Stimulated activated CD8-positive, alpha-beta memory T cell treated with anti-CD3 and anti-CD28 coated beads, Interleukin-4, amount 100 ng/mL, for 24 hours (primary cell): Measurements from ENCODE around the gene SLC6A1.

Source experiments
- DNase-seq: peaks from one replicate; pipeline ENCODE4 v3.0.0-alpha.2; 2020; ENCODE audit warnings: low read depth

SLC6A1 gene

GRCh38 chr3:10992017-10992942, at the start of gene SLC6A1:
TSS of gene SLC6A1 (plus strand) at chr3:10992748. CDS start at chr3:11017212, 24,464 bp downstream.
- DNase-seq, result no peak

- DNase-seq, result no peak
Observed at GRCh38 chr3:10944866-10945265, 47.7 kb upstream of the SLC6A1 start.

- DNase-seq, result peak; percentile 34
Observed at GRCh38 chr3:10945683-10946287, 46.8 kb upstream of the SLC6A1 start.

GRCh38 chr3:10946526-10946925, 46.0 kb upstream of the SLC6A1 start:
- no peak for DNase-seq

- DNase-seq, result no peak
Observed at GRCh38 chr3:10948326-10948725, 44.2 kb upstream of the SLC6A1 start.

- no peak for DNase-seq
Observed at GRCh38 chr3:10949197-10949596, 43.4 kb upstream of the SLC6A1 start.

GRCh38 chr3:10950476-10951294, 41.9 kb upstream of the SLC6A1 start:
- no peak for DNase-seq

- no peak for DNase-seq
Observed at GRCh38 chr3:10951295-10951926, 41.1 kb upstream of the SLC6A1 start.

GRCh38 chr3:10952525-10952924, 40.0 kb upstream of the SLC6A1 start:
- DNase-seq, result no peak

GRCh38 chr3:10954740-10955139, 37.8 kb upstream of the SLC6A1 start:
- DNase-seq, result no peak

GRCh38 chr3:10955711-10956453, 36.7 kb upstream of the SLC6A1 start:
- DNase-seq, result no peak

- no peak for DNase-seq
Observed at GRCh38 chr3:10956531-10956930, 36.0 kb upstream of the SLC6A1 start.

- DNase-seq, result no peak
Observed at GRCh38 chr3:10956986-10957385, 35.6 kb upstream of the SLC6A1 start.

GRCh38 chr3:10957976-10958749, 34.4 kb upstream of the SLC6A1 start:
- no peak for DNase-seq

GRCh38 chr3:10960255-10960654, 32.3 kb upstream of the SLC6A1 start:
- DNase-seq, result no peak

- no peak for DNase-seq
Observed at GRCh38 chr3:10961921-10962320, 30.6 kb upstream of the SLC6A1 start.

- no peak for DNase-seq
Observed at GRCh38 chr3:10962481-10963036, 30.0 kb upstream of the SLC6A1 start.

- DNase-seq, result no peak
Observed at GRCh38 chr3:10964537-10965167, 27.9 kb upstream of the SLC6A1 start.

GRCh38 chr3:10968401-10968800, 24.1 kb upstream of the SLC6A1 start:
- no peak for DNase-seq
